T1000 (cell line): ENCODE results near the gene MAP3K3.

ENCODE experiments used
- DNase-seq: peaks from one replicate; lab custom pipeline; 2025; ENCODE audit warnings: mixed read lengths; lab: John Stamatoyannopoulos, UW

The MAP3K3 gene

GRCh38 chr17:63694229-63694949 lies 72.2 kb downstream of the MAP3K3 start:
- DNase-seq, result no peak

- DNase-seq, result no peak
Observed at GRCh38 chr17:63694950-63695773, 72.9 kb downstream of the MAP3K3 start.

- DNase-seq, result no peak
Observed at GRCh38 chr17:63695889-63696288, 73.7 kb downstream of the MAP3K3 start.

GRCh38 chr17:63696381-63696961 lies 74.3 kb downstream of the MAP3K3 start:
- DNase-seq, result no peak

- peak; percentile 26 for DNase-seq
Observed at GRCh38 chr17:63697341-63698286, 75.4 kb downstream of the MAP3K3 start.

- DNase-seq, result no peak
Observed at GRCh38 chr17:63698381-63698885, 76.2 kb downstream of the MAP3K3 start.

- DNase-seq, result no peak
Observed at GRCh38 chr17:63698886-63699637, 76.8 kb downstream of the MAP3K3 start.

GRCh38 chr17:63699638-63700527 lies 77.7 kb downstream of the MAP3K3 start, which contains the start of gene LIMD2:
Gene LIMD2 (minus strand): TSS chr17:63700125. CDS start chr17:63699298, 827 bp downstream.
- DNase-seq, result no peak

GRCh38 chr17:63700528-63701455 lies 78.6 kb downstream of the MAP3K3 start:
- no peak for DNase-seq

- DNase-seq, result no peak
Observed at GRCh38 chr17:63701456-63701820, 79.2 kb downstream of the MAP3K3 start.

- no peak for DNase-seq
Observed at GRCh38 chr17:63701868-63702720, 79.9 kb downstream of the MAP3K3 start.

GRCh38 chr17:63702721-63703015 lies 80.5 kb downstream of the MAP3K3 start:
- no peak for DNase-seq

- no peak for DNase-seq
Observed at GRCh38 chr17:63703029-63703428, 80.8 kb downstream of the MAP3K3 start.

GRCh38 chr17:63703556-63704258 lies 81.5 kb downstream of the MAP3K3 start:
- no peak for DNase-seq

- no peak for DNase-seq
Observed at GRCh38 chr17:63704259-63704576, 82.0 kb downstream of the MAP3K3 start.

GRCh38 chr17:63704836-63705235 lies 82.6 kb downstream of the MAP3K3 start:
- DNase-seq, result no peak

- DNase-seq, result no peak
Observed at GRCh38 chr17:63705657-63706056, 83.4 kb downstream of the MAP3K3 start.
